PC-9 (cell line): ENCODE measurements around the gene THY1. TPM values are rescaled to one million over a fixed set of nuclear protein-coding genes. Genes with fewer than 3 reads are reported as not detected.

Experiments
- BruUV-seq: library from RNA; stranded (reverse); fragments of 400-500 nt; replicated peaks from 2 replicates; lab custom pipeline; 2021; lab: Mats Ljungman, UMichigan
- CTCF ChIA-PET: fragments of 300-600 bp; sonication (Branson Sonifier 250); formaldehyde crosslinking; loops from one replicate; lab custom pipeline; 2022; ENCODE audit warnings: antibody characterized with exemption; lab: Charles Lee
- POLR2A ChIA-PET: fragments of 300-600 bp; sonication (Branson Sonifier 250); formaldehyde crosslinking; loops from one replicate; lab custom pipeline; 2022; ENCODE audit warnings: antibody characterized with exemption; ENCODE audit not compliant: unreplicated experiment; lab: Charles Lee
- DNase-seq, 2 experiments: peaks; one replicate each; pipeline versions ENCODE4 v3.0.0 to v3.0.0-alpha.2; 2015 to 2022; ENCODE audit warnings: mixed read lengths in 1 of 2
- H2AFZ ChIP-seq: fragments of 200-600 bp; sonication (generic); 2 replicates; pipeline ENCODE4 v1.8.1; 2017; ENCODE audit warnings: antibody characterized with exemption
- H3F3A ChIP-seq: fragments of 200-600 bp; sonication (generic); 2 replicates; pipeline ENCODE4 v1.8.1; 2017; ENCODE audit warnings: antibody characterized with exemption, mild to moderate bottlenecking, low read depth; ENCODE audit not compliant: insufficient read depth
- H3K27ac ChIP-seq: fragments of 200-600 bp; sonication (generic); 2 replicates; pipeline ENCODE4 v1.6.1; 2016; ENCODE audit warnings: mixed run types
- H3K27me3 ChIP-seq: fragments of 200-600 bp; sonication (generic); 2 replicates; pipeline ENCODE4 v1.6.1; 2016; ENCODE audit warnings: low read depth, mixed run types; ENCODE audit not compliant: insufficient read depth
- H3K36me3 ChIP-seq: fragments of 200-600 bp; sonication (generic); 2 replicates; pipeline ENCODE4 v1.6.1; 2016; ENCODE audit warnings: low read depth, mixed run types
- H3K4me1 ChIP-seq: fragments of 200-600 bp; sonication (generic); replicated peaks from 2 replicates; pipeline ENCODE4 v1.6.1; 2016; ENCODE audit warnings: mixed run types; ENCODE audit not compliant: insufficient read depth
- H3K4me2 ChIP-seq: fragments of 200-600 bp; sonication (generic); 2 replicates; pipeline ENCODE4 v1.6.1; 2017; ENCODE audit warnings: mixed run types
- H3K4me3 ChIP-seq: fragments of 200-600 bp; sonication (generic); 2 replicates; pipeline ENCODE4 v1.6.1; 2016; ENCODE audit warnings: mixed run types
- H3K79me2 ChIP-seq: fragments of 200-600 bp; sonication (generic); 2 replicates; pipeline ENCODE4 v1.6.1; 2017; ENCODE audit warnings: low read depth, mixed run types
- H3K9me2 ChIP-seq: fragments of 200-600 bp; sonication (generic); 2 replicates; pipeline ENCODE4 v1.8.1; 2017; ENCODE audit warnings: mild to moderate bottlenecking; ENCODE audit not compliant: insufficient read depth
- H3K9me3 ChIP-seq: fragments of 200-600 bp; sonication (generic); 2 replicates; pipeline ENCODE4 v1.8.1; 2016; ENCODE audit warnings: low read depth; ENCODE audit not compliant: insufficient read depth
- H4K20me1 ChIP-seq: fragments of 200-600 bp; sonication (generic); 2 replicates; pipeline ENCODE4 v1.8.1; 2017; ENCODE audit not compliant: insufficient read depth
- EZH2 ChIP-seq: fragments of 200-600 bp; sonication (generic); IDR thresholded peaks from 2 replicates; pipeline ENCODE4 v1.8.0; 2017; ENCODE audit warnings: antibody characterized with exemption, low read depth
- intact Hi-C: fragments of 100-400 bp; cut with micrococcal nuclease; formaldehyde crosslinking; loops from one replicate; pipeline ENCODE4 v1.10.0; 2022; ENCODE audit not compliant: unreplicated experiment
- total RNA-seq: library from RNA; stranded (reverse); gene quantifications from 2 replicates; pipeline ENCODE4 v1.2.3, GENCODE V29; 2021
- TF ChIP-seq, protein P1 (sequence below): fragments of 200-600 bp; sonication (generic); conservative IDR thresholded peaks from 2 replicates; pipeline ENCODE4 v1.6.1; 2017; ENCODE audit warnings: mixed run types, antibody characterized with exemption, mild to moderate bottlenecking, moderate library complexity

Gene THY1
- total RNA-seq, 1 experiment from 2014 or later, result not detected

DNA sequence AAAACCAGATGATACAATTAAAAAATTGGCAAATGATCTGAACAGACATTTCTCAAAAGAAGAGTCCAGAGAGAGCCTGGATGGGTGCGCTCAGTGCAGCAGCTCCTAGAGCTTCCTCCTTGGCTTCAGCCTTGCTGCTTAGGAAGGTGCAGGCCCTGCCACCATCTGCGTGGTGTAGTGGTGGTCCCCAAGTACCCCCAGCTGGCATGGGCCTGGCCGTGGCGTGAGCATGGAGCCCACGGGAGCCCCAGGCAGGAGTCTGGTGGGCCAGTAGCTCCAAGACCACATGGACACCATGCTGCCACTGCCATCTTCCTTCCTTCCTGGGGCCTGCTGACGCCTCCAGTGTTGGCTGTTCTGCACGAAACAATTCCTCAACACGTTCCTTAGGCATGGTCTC, 20.5 kb downstream of the THY1 start:
- Histone ChIP-seq H3F3A (no peaks in the 10 kb centered on the region), H3K9me2 (no peaks in the 10 kb centered on the region), H3K4me3 (no peak overlapping the region), H3K79me2 (no peaks in the 10 kb centered on the region), H4K20me1 (no peaks in the 10 kb centered on the region), H3K9me3 (peaks cover 10% of the 10 kb centered on the region), H3K27ac (no peak overlapping the region), H3K4me2 (no peak overlapping the region), H3K36me3 (no peaks in the 10 kb centered on the region), H3K27me3 (no peaks in the 10 kb centered on the region), H2AFZ (no peak overlapping the region), H3K4me1 (no peaks in the 10 kb centered on the region)
- intact Hi-C loops, result no loop called here
- TF ChIP-seq, protein P1, sequence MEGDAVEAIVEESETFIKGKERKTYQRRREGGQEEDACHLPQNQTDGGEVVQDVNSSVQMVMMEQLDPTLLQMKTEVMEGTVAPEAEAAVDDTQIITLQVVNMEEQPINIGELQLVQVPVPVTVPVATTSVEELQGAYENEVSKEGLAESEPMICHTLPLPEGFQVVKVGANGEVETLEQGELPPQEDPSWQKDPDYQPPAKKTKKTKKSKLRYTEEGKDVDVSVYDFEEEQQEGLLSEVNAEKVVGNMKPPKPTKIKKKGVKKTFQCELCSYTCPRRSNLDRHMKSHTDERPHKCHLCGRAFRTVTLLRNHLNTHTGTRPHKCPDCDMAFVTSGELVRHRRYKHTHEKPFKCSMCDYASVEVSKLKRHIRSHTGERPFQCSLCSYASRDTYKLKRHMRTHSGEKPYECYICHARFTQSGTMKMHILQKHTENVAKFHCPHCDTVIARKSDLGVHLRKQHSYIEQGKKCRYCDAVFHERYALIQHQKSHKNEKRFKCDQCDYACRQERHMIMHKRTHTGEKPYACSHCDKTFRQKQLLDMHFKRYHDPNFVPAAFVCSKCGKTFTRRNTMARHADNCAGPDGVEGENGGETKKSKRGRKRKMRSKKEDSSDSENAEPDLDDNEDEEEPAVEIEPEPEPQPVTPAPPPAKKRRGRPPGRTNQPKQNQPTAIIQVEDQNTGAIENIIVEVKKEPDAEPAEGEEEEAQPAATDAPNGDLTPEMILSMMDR, result no peak
- no peak for TF ChIP-seq EZH2
- no peak for DNase-seq
- CTCF ChIA-PET, result no interaction called here
- POLR2A ChIA-PET, result no interaction called here
- BruUV-seq, result no TSS peak

DNA sequence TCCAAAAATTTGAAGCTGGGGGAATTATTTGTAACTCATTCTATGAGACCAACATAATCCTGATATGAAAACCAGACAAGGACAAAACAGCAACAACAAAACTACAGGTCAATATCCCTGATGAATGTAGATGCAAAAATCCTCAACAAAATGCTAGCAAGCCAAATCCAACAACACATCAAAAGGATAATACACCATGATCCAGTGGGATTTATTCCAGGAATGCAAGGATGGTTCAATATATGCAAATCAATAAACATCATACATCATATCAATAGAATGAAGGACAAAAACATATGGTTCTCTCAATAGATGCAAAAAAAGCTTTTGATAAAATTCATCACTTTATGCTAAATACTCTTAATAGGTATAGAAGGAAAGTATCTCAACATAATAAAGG, 22.1 kb downstream of the THY1 start:
- ChIA-PET POLR2A (no interaction called here), CTCF (no interaction called here)
- Histone ChIP-seq H3K4me3 (no peak overlapping the region), H3K4me2 (no peak overlapping the region), H3K9me3 (peaks cover 13% of the 10 kb centered on the region), H3K79me2 (no peaks in the 10 kb centered on the region), H3K36me3 (no peaks in the 10 kb centered on the region), H3K9me2 (no peaks in the 10 kb centered on the region), H2AFZ (no peak overlapping the region), H3K27me3 (no peaks in the 10 kb centered on the region), H3K4me1 (no peaks in the 10 kb centered on the region), H3F3A (no peaks in the 10 kb centered on the region), H3K27ac (no peak overlapping the region), H4K20me1 (no peaks in the 10 kb centered on the region)
- no TSS peak for BruUV-seq
- intact Hi-C loops, result no loop called here
- DNase-seq, result no peak
- TF ChIP-seq, protein P1, result no peak
- no peak for TF ChIP-seq EZH2

DNA sequence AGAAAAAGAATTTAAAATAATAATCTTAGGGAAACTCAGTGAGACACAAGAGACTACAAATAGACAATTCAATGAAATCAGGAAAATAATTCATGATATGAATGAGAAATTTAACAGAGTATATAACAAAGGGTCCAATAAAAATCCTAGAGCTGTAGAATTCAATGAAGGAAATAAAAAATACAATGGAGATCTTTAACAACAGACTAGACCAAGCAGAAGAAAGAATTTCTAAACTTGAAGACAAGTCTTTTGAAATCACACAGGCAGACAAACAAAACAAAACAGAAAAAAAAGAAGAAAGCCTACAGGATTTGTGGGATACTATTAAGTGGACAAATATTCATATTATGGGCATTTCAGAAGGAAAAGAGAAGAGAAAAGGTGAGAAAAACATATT, 25.2 kb downstream of the THY1 start:
- Histone ChIP-seq H3K27ac (no peak overlapping the region), H2AFZ (no peak overlapping the region), H3F3A (no peaks in the 10 kb centered on the region), H3K27me3 (no peaks in the 10 kb centered on the region), H3K4me2 (no peak overlapping the region), H3K4me1 (no peaks in the 10 kb centered on the region), H4K20me1 (no peaks in the 10 kb centered on the region), H3K9me2 (no peaks in the 10 kb centered on the region), H3K9me3 (peaks cover 13% of the 10 kb centered on the region), H3K79me2 (no peaks in the 10 kb centered on the region), H3K4me3 (no peak overlapping the region), H3K36me3 (no peaks in the 10 kb centered on the region)
- no TSS peak for BruUV-seq
- POLR2A ChIA-PET, result no interaction called here
- CTCF ChIA-PET, result no interaction called here
- intact Hi-C loops, result no loop called here
- TF ChIP-seq EZH2, result no peak
- TF ChIP-seq, protein P1, result no peak
- DNase-seq, result no peak
